Right ventricle myocardium superior (tissue), 1 donor: ENCODE data around the gene COBL. TPM values are rescaled to one million over a fixed set of nuclear protein-coding genes. Genes with fewer than 3 reads are reported as not detected.

Source experiments
- ATAC-seq: fragments of 200-7000 bp; cut with Tn5 transposase; one replicate; pipeline ENCODE4 v1.9.1; 2020; ENCODE audit warnings: mild to moderate bottlenecking; ENCODE audit not compliant: poor library complexity
- DNase-seq: peaks from one replicate; pipeline ENCODE4 v3.0.0-alpha.2; 2020
- intact Hi-C: fragments of 100-400 bp; cut with DNase I; formaldehyde crosslinking; loops from one replicate; pipeline ENCODE4 v1.11.2; 2022
- total RNA-seq: library from RNA; stranded (reverse); fragmentation: NEBNext Ultra II Directional; extraction: Animal tissue kit (Norgen Biotek cat#: 25700); gene quantifications from one replicate; pipeline ENCODE4 v1.2.1, GENCODE V29; 2021
- donor health status: DM: no; HTN: yes; CAD: no; lungs with severe emphysema.

The COBL gene
- total RNA-seq, 1 donor from 2014 or later = 76.5 TPM

DNA sequence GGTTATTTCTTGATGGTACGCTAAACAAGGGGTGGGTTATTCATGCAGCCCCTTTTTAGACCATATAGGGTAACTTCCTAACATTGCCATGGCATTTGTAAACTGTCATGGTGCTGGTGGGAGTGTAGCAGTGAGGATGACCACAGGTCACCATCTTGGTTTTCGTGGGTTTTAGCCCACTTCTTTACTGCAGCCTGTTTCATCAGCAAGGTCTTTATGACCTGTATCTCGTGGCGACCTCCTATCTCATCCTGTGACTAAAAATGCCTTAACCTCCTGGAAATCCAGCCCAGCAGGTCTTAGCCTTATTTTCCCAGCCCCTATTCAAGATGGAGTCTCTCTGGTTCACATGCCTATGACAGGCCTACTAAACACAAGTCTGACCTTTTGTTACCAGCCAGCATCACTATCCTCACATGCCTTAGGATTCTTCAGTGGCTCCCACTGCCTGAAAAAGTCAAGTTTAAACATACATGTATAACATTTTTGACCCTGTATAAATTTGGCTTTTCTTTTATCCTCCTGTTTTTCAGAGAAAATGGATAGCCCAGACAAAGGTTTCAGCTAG is 13.2 kb upstream of the COBL start:
- intact Hi-C loops = no loop called here
- DNase-seq (no peak), ATAC-seq (no peak)

DNA sequence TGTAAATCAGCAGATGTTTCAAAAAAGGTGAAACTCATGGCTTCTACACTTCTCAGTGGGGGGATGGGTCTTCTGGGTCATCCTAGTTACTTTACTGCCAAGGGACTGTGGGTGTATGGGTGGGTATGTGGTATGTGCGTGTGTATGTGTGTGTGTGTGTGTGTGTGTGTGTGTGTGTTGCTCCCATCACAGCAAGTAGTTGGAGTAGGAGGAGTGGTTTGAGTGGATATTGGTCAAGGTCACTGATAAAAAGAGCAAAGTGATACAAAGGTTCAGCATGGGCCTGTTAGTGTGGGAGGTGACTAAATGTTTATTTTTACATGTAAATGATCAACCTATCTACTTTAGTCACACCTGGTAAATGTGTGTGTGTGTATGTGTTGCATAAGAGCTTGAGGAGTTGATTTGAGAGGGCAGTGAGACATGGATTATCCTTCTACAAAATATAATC is 11.8 kb upstream of the COBL start:
- DNase-seq (no peak), ATAC-seq (no peak)
- intact Hi-C loops = no loop called here

DNA sequence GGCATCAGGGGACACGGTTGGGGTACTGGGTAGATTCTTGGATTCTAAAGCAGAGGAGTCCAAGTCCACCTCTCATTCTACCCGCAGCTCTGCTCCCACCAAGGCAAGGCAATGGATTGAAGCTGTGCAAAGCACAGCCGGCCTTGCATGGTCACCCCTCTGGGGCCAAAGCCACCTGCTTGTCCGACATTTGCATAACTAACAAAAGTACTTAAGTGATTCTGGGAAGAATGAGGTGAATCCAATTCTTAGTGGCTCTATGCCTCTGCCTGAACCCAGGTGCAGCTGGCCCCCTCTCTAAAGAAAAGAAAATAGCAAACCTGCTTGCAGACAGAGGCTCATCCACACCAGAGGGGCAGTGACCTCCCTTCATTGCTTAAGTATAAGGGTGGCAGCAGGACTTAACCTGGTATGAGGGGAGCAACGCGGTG is 10.7 kb upstream of the COBL start:
- DNase-seq (no peak), ATAC-seq (no peak)
- intact Hi-C loops = no loop called here

DNA sequence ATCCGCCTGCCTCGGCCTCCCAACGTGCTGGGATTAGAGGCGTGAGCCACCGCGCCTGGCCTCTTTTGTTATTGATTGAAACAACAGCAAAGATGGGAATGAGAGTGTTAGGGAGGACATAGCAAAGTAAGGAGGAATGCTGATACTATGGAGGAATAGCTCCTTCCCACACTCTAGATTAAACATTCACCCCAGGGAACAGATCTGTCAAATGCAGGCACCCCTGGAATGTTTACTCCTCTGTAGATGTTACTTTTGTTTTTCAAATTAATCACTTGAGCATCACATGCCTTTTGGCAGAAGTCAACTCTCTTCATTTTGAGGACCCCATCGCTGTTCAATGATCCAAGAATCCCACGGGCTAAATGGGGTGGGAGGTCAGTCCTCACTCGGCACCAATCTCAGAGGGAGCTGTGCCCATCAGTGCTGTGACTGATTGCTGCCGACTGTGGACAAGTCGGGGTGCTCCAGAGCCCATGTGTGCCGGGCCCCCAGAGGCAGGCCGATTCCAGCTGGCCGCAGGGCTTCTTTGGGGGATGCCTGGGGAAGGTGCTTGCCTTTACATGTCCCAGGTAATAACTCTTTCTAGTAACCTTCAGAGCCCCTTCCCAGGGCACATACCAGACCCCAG is 10.2 kb upstream of the COBL start:
- no peak for ATAC-seq

DNA sequence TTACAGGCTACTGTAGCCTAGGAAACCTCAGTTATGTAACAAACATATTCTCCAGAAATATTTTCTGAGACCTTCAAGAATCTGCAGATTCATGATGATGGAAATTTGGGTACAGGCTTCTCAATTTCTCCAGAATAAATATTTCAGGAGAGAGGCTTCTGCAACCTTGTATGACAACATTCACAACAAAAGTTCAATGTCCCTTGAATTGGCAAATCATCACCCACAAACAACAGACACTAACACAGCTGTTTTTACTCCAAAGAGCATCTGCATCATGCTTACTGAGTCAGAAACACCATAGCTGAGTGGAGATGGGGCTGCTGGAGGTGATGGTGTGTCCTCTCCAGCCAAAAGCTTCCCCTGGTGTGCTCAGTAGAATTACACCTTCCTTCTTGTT is 9.3 kb upstream of the COBL start:
- DNase-seq (no peak), ATAC-seq (no peak)
- intact Hi-C loops = no loop called here

More for the DNA sequence above, 10.2 kb upstream of the COBL start:
- intact Hi-C loops = no loop called here
- DNase-seq = no peak

DNA sequence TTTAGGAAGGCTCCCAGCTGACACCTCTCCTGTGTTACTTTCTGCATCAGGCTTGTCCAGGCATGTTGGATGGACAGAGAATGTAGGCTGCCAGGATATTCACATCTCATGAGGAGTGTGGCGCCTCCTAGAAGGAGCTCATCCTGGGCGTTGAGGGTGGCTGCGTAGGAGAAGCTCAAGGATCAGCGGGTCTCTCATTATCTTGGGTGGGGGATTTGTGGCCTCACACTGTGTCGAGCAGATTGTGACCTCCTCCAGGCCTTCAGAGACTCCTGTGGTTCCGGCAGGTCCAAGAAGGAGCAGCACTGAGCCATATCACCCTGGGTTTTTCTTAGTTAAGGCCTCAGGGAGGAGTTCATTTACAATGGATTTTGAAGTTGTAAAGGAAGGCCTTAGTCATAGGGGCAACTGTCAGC is 8.7 kb upstream of the COBL start:
- intact Hi-C loops = no loop called here
- ATAC-seq = no peak
- no peak for DNase-seq

DNA sequence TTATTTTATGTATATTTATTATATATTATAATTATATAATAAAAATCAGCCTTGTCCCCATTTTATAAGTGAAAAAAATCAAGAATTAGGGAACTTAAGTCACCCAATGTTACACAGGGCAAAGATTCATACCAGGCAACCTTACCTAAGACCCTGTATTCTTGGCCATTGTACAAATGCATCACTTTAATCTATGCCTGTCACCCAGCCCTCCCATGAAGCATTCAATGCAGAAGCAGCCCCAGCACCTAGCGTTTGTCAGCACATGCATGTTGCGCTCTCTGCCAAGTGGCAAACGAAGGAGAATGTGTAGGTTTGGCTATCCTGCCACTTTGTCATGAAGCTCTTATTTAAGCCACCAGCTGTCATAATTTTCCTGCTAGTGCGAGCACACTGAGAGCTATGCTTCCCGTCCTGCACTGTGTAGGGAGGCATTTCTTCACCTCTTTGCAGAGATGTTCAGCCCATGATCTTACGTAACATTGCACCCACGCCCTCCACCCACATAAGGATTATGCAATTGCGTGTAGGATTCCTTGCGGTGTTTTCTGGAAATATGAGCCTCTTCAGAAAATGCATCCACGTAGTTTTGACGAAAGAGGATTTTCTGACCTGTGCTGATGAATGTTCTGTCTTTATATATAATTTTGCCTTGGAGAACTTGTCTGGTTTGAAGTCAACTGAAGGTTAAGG is 7.7 kb upstream of the COBL start:
- DNase-seq = no peak

DNA sequence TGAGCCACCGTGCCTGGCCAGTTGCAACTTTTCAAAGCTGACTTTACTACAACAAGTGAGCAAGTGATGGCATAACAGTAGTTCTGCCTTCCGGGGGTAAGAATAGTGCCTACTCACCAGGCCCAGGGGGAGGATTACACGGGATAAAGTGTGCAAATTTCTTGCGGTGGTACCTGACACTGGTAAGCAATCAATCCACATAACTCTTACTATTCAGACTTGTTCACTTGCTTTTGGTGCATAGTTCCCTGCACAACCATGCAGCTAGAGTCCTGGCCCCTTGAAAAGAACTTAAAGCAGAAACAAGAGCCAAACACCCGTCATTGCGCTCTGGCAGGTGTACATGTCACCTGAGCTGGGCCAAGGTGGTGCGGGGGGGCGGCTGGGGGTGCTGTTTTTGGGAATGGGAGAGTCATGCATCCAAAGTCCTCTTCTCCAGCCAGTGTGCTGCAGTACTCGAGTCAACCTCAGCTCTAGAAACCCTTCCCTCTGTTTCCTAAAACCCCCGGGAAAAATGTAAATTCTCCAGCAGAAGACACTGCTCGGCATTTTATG is 5.4 kb upstream of the COBL start:
- ATAC-seq (no peak), DNase-seq (no peak)
- intact Hi-C loops = no loop called here

More for the DNA sequence above, 7.7 kb upstream of the COBL start:
- ATAC-seq = no peak
- intact Hi-C loops = no loop called here

DNA sequence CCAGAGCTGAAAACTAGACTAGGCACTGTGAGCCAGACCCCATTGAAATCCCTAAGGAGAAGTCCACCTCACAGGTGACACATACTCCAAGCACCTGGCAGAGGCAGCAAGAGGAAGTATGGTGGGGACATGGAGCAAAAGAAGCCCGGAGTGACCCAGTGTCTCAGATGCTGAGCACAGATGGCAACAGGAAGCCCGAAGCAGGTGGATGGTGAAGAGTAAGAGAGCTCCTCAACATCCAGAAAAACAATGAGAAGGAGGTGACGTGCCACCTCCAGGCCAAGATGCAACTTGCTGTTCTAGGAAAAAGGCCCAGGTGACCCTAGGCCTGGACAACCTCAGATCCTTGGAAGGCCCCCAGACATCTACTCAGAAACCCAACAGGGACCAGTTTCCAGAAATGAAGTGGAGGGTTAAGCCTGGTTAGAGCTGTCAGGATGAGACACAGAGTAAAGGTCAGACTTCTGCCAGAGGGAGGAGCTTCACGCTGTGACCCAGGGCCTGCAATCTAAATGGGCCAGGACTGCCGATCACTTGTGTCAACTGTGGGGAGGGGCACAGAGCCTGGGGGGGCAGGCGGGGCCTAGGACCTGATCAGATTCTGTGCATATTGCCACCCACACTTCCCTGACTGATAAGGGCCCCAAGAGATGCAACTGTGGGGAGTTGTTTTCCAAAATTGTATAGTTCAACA is 2.4 kb upstream of the COBL start:
- ATAC-seq (no peak), DNase-seq (no peak)
- intact Hi-C loops = no loop called here

DNA sequence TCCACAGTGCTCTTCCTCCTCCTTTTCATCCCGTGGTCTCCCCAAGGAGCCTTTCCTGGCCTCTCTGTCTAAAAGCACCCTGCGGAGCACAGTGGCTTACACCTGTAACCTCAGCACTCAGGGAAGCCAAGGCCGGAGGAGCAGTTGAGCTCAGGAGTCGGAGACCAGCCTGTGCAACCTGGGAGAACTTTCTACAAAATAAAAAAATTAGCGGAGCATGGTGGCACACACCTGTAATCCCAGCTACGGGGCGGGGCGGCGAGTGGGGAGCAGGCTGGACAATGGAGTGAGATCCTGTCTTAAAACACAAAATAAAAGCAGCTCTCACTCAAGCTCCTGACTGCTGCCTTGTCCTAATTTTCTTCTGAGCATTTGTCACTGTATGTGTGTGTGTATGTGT is 1.4 kb upstream of the COBL start:
- no peak for ATAC-seq
- intact Hi-C loops = no loop called here

DNA sequence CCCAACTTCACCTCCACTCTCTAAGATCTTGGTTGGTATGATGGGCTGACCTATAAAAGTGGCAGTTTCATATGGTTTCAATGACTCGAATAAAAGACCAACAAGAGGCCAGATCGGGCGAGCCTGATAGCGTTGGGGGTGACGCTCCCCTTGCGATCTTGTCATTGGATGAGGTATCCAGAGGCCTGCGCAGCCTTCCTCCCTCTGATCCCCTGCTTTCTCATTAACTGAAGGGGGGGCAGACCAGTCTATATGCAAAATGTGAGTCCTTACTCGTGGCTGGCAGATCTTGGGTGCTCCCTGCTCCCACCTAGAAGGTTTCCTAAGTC is 937 bp upstream of the COBL start:
- intact Hi-C loops = no loop called here
- no peak for ATAC-seq
- no peak for DNase-seq

More for the DNA sequence above, 1.4 kb upstream of the COBL start:
- no peak for DNase-seq

DNA sequence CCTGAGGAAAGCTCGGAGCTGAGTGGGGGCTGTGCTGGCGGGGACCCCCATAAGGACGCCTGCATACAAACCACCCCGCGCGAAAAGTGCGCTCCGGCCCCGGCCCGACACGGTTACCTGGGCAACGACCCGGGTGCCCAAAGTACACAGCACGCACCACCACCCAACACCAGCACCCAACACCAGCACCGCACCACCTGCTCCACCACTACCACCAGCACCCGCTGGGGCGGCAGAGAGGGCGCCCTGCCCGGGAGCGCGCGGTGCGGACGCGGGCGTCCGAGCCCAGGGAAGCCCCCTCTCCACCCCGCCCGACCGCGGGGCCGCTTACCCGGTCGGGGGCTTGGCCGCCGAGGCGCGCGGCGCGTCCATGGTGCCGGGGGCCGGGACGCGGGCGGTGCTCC is 345 bp downstream of the COBL start:
- ATAC-seq = peak; percentile 72
- intact Hi-C loops = no loop called here
- no peak for DNase-seq

DNA sequence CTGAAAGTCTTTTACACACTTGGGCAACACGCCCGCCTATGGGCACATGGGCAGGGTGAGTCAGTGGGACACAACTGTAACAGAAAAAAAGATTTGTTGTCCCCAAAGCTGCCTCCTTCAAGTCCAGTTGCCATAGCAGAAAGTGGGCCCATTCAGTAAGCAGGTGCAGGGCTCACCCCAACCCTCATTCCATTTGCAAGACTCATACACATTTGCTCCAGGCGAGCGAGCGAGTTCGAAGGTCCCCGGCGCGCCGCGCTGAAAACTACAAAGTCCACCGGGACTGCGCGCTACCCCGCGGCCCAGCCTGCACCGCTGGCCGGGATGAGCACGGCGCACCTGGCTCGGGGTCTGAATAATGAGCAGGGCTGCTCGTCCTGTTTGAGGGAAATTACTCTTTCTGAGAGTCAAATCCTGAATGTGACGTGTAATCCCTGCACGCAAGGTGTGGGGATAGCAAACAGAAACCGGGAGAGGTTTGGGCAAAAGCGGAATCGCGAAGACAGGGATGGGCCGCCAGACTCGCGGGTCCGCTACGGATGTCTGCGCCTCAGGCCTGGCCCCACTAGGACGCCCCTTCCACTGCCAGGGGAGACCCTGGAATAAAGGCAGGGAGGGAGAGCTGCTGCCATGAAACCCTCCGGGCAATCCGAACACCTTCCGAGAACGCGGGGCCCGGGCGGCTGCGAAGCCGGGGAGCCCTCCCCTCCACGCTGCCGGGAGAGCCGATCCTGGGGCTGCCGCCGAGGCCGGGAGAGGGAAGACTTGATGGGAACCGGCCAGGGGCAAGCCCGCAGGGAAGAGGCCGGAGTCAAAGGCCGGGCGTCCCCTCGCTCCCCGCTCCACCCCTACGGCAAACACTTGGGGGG is 982 bp downstream of the COBL start:
- DNase-seq (no peak), ATAC-seq (peak; percentile 69)
- intact Hi-C loops = no loop called here

DNA sequence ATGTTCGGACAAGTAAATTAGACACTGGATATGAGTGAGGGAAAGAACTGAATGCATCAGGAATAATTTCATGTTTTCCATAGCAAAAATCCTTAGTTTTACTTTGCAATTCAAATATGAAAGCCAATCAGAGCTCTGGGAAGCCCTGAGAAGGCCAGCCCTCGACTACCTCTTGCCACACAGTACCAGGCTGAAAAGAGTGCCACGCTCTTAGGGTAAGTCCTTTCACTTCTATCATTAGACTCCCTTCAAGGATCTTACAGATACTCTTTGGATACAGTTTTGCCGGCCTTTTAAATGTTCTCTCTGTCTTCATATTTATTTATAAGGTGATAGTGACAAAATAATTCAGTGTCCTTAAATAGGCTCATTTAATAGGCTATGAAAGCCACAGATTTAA is 1.9 kb downstream of the COBL start:
- no peak for DNase-seq
- intact Hi-C loops = no loop called here

DNA sequence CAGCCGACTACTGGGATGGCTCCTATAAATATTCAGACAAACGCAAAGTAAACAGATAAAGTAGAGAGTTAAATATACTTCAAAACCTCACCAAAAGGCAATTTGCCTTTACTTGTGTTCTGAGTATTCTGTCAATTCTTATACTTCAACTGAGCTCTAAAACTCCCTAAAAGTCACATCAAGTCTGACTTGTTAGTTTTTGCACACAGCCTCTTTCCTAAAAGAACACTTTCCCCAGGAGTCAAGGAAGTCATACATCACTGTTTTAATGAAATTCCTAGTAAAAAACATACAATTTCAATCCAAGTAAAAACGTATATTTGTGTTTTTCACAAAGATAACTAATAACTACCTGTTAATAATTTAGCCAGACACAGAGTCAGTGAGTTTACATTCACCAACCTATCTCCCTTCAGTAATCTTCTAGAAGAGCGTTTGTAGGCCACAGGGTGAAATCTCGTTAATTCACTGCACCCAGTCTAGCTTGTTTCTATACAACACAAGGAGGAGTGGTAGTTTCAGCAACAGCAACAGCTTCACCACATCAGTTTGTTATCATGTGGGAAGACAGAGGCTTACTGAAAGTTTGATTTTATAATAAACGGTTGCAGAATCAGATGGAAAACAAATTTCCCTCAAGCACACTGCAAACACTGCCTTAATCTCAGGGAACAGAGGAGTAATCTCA is 2.7 kb downstream of the COBL start:
- ATAC-seq (no peak), DNase-seq (no peak)
- intact Hi-C loops = no loop called here

More for the DNA sequence above, 1.9 kb downstream of the COBL start:
- ATAC-seq = no peak

DNA sequence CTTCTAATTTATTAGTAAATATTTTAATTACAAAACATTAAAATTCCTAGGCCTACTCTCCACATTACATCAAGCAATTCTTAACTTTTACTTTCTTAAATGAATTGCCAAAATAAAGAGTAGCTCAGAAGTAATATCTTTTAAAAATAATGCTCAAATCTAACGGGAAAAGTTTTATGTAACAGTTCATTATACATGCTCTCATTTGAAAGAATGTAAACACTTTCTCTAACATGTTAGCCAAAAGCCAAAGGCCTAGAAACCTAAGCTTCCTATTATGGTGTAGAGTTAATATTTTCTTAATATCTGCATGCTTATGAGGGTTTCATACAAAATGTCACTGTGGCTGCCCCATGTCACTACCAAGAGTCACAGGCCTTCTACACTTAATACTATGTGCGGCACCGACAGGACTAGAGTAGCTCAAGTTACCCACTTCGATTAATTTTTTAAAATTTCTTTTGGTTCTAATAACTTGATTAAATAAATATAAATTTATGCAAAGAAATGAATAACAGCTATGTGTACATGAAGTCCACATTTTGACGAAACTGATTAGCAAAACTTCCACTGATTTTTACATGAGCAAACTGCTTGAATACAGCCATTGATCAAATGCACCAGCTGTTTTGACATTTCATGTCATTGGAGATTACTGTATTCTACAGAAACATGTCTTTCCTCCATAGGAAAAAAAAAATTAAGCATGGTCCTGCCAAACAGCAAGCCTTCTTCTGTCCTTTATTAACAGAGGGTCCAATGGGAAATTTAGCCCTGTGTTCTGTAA is 3.5 kb downstream of the COBL start:
- no peak for ATAC-seq

DNA sequence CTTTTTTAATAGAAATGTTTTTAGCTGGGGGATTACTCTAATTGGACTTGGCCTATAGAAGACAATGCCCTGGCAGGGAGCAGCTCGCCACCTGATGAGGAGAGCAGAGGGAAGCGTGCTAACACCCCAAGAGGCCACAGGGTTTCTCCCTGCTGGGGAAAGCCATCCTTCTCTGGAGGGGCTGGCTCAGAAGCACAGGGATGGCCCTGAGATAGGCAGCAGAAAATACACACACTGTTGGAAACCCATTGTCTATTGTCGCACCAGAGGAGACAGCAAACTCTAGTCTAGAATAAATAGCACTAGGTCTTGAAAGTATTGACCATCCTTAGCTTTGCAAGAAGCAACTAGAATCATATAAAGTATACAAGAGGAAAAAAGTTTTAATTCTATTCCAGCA is 5.4 kb downstream of the COBL start:
- intact Hi-C loops = no loop called here
- no peak for ATAC-seq
- DNase-seq = no peak

More for the DNA sequence above, 3.5 kb downstream of the COBL start:
- intact Hi-C loops = no loop called here
- no peak for DNase-seq
